ENCODE measurements around the gene TOX3.

The TOX3 gene

GRCh38 chr16:52389045-52389444 lies 157.9 kb downstream of the TOX3 start:
- no peak for DNase-seq (ENCODE audit: low read depth)
- H3K4me3 ChIP-seq (ENCODE audit: low read length), result no peak overlapping the region
- no peak for TF ChIP-seq CTCF (conservative IDR thresholded peaks at IDR 0.05; ENCODE audit: low read depth, low read length)
